SIG-M5 treated with dmso at 0.1 percent for 504 hours (cell line): ENCODE results near the gene OLFML1.
"Not testable (repeated sequence)": the region's sequence is repeated elsewhere in the genome, so short reads cannot be mapped to it uniquely, and the experiment has no call there.

Experiments
- DNase-seq: peaks from one replicate; lab custom pipeline; 2025; ENCODE audit not compliant: unreplicated experiment; lab: John Stamatoyannopoulos, UW

The OLFML1 gene

GRCh38 chr11:7511401-7511800, 26.1 kb downstream of the OLFML1 start:
- no peak for DNase-seq

DNA sequence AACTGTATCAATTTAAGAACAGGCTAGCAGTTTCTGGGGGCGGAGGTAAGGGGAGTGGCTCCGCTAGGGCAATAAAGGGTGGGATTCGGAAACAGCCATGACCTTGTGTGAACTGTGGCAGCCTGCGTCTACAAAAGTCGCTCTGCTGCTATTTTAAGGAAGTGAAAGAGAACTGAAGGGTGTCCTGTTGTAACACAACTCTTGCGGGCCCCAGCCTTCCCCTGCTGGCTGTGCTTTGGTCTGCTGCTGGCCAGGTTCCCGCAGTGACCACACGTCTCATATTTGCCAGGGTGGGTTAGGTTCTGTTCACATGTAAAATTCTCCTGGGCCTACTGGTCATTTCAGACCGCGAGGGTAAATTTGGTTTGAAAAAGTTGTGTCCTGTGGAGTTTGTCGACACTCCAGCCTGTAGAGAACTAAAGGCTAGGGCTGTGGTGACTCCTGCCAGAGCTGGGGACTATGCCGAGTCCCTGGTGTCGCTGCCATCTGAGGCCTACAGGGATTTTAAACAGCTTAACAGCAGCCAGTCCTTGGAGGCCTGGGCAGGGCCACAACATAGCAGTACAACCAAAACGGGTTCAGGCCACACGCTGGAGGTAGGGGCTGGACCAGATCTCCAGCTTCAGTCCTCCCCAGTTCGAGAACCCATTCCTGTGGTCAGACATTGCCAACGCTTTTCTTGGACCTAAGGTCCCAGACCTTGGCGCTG, 27.4 kb downstream of the OLFML1 start:
- peak; percentile 87 for DNase-seq

DNA sequence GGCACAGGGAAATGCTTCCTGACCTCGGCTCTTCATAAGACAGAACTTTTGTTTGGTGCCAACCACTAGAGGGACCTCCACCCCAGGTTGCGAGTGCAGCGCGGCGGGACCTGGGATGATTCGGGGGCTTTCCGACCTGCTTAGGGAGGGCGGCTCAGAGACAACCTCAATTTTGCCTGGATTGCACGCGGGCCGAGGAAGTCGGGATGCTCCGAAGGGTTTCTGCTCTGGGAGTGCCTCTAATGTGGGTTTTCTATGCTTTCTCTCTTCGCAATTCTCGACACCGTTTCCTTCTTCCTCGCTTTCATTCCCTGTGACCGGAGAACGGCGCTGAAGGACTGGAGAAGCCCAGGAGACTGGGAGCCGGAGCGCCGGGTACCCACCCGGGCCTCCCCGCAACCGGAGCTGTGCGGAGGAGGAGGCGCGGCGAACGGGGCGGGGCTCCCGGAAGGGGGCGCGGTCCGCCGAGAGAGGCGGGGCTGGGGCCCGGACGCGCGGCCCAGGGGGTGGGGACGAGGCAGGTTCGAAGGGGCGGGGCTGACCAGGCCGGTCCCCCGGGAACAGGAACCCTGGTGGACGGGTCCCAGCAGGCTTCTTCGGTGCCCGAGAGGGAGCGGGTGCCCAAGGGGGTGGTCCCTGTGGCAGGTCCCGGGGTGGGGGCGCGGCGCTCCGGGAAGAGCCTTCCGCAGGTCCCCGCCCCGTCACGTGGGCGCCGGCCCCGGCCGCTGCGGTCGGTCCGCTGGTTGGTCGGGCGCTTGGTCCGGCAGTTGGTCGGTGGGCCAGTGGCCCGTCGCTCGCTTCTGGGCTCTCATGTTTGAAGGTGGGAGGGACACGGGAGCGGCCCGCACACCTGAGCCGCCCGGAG, 28.2 kb downstream of the OLFML1 start, which contains the start of gene PPFIBP2:
PPFIBP2 (plus strand) TSS at position 766 of the 865 bp plus-strand sequence. CDS start 35,477 bp downstream, outside the sequence.
- peak; percentile 70 for DNase-seq

DNA sequence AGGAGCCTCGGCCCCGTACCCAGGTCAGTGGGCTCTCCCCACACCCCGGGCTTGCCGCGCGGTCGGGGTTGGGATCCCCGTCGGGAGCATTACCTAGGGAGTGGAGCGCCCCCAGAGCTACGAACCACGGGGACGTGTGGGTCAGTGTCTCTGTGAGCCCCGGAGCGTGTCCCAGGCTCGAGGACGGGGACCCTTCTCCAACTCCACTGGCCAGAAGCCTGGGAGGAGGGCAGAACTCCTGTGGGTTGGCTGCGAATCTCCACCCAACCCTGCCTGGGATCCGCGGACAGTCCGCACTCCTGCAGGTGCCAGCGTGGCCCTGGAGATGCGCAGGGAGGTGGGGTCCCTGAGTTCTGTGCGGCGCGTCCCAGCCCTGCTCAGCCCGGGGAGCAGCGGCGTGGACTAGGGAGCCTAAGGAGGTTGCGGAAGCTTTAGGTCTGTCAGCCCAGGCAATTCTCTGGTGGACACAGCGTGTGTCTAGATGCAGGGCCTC, 28.8 kb downstream of the OLFML1 start:
- DNase-seq: peak; percentile 35

GRCh38 chr11:7515447-7515886, 30.2 kb downstream of the OLFML1 start:
- DNase-seq: no peak

- peak; percentile 76 for DNase-seq
Measured at GRCh38 chr11:7516475-7516874, 31.2 kb downstream of the OLFML1 start.

- not testable (repeated sequence) for DNase-seq
Measured at GRCh38 chr11:7517743-7518142, 32.4 kb downstream of the OLFML1 start.

DNA sequence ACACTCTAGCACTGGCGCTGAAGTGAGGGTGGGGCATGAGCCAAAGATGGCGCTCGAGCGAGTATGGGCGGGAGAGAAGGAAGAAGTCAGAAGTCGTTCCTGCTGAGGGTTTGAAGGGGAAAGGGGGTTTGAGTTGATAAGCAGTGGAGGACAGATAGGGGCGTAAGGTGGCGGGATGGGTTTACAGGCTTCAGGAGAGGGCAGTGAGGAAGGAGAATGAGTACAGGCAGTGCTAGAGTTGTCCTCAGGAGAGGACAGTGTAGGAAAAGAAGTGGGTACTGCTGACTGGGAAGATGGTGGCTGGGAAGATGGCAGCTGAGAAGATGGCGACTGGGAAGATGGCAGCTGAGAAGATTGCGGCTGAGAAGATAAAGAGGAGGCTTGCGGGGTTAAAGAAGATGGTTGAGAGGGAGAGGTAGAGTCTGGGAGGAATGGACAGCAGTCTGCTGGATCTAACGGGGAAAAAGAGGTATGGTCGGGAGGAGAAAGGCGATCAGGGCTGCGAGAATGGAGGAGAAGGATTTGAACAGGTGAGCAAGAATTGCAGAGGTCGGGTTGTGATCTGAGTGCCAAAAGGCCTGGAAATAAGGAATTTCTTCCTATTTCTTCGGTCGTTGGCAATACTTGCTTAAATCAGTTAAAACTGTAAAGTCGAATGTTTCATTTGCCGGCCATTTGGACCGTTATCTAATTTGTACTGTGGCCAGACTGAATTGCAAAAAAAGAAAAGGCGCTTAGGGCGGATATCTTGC, 33.7 kb downstream of the OLFML1 start:
- DNase-seq: no peak

GRCh38 chr11:7520011-7520942, 35.0 kb downstream of the OLFML1 start:
- peak; percentile 37 for DNase-seq

GRCh38 chr11:7520981-7521487, 35.7 kb downstream of the OLFML1 start:
- peak; percentile 75 for DNase-seq

DNA sequence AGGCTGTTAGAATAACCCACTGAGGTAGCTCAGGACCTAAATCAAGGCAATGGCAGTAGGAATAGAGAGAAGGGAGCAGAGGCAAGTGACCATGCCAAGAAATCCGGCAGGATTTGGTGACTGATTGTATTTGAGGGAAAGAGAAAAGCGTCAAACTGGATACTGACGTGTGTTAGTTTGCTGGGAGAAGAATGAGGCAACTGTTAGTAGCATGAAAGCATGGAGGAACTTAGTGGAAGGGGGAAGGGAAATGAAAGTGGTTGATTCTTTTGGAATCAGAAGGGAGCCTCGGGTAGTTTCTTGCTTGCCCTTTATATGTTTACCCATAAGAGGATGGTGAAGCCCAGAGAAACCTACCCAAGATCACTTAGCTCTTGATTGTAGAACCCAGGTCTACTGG, 36.8 kb downstream of the OLFML1 start:
- DNase-seq: peak; percentile 47

DNA sequence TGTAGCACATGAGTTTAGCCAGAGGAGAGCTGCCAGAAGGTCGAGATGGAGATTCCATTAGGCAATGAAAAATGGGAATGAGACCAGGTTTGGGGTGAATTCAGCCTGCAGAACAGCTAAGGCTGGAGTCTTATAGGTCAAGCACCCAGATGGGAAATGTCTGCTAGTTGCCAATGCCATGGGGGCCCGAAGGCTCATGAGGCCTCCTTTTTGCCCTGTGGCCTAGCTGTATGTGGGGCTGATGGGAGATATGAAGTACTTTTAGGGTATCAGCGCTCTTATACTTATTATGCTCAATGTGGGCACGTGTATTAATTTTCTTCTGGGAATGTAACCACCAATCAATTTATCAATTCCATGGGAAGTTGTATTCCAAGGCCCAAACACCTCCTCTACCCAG, 37.2 kb downstream of the OLFML1 start:
- no peak for DNase-seq

DNA sequence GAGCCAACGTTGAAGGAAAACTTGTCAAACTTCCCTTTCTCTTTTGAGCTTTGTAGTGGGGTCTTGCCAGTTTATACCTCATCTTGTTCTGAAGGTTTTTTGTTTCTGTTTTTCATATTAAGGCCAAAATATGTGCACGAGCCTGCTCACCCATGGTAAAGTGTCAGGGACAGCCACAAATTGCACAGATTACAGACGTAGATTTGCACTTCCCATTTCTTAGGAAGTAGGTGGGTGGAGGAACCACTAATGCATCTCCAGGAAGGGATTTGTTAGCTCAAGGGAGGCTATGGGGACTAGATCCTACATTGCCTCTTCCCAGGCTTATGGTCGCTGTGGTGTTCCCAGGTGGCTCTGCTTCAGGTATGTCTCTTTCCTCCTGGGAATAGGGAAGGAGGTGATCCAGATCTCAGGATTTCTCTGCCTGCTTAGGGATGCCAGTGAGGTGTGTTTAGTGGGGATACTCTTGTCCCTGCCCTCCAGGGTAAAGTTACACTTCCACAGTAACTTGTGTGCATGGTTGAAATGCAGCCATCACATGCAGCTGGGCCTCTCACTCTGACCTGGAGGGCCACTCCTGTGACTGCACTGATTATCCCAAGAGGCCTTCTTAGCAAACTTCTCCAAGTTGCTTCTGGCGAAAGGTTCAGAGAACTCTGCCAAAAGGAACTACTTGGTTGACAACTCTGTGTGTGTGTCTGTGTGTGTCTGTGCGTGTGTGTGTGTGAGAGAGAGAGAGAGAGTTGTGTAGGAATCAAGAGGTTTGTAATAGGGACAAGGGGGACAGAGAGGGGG, 38.3 kb downstream of the OLFML1 start:
- no peak for DNase-seq

- DNase-seq: no peak
Measured at GRCh38 chr11:7524462-7525235, 39.3 kb downstream of the OLFML1 start.

- DNase-seq: no peak
Measured at GRCh38 chr11:7525424-7525823, 40.1 kb downstream of the OLFML1 start.

GRCh38 chr11:7527029-7527428, 41.7 kb downstream of the OLFML1 start:
- DNase-seq: no peak

DNA sequence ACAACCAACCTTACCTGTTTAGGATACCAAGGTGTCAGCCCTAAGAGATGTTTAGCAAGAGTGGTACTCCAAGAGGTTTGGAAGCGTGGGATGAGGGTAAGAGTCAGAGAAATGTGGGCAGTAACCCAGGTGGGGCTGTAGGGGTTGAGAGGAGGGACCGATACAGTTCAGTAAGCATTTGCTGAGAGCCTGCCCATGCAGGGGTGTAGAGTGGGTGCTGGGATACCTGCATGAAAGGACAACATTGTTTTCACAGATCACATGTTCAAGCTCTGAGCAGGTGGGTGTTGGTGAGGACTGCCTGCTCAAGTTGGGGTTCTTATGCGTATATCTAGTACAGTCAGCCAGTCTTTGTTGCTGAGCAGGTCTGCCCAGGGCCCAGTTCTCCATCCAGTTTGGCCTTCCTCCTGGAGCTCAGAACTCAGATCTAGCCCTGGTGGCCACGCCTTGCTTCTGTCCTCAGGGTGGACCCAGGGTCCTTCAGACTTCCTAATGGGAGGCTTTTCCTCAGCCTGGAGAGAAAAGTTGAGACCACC, 43.3 kb downstream of the OLFML1 start:
- no peak for DNase-seq

- DNase-seq: no peak
Measured at GRCh38 chr11:7530013-7530640, 44.8 kb downstream of the OLFML1 start.
